GM21423 (cell line): ENCODE measurements around the gene KIAA0753.
A peak's percentile ranks its signal among the peaks of the same experiment; 100 is the strongest.

Source experiments
- ATAC-seq: cut with Tn5 transposase; IDR thresholded peaks from one replicate; pipeline ENCODE4 v1.9.1; 2021; ENCODE audit warnings: mild to moderate bottlenecking, moderate library complexity; ENCODE audit not compliant: unreplicated experiment

Gene KIAA0753

GRCh38 chr17:6643451-6644125 lies 3.1 kb upstream of the KIAA0753 start:
- no peak for ATAC-seq

GRCh38 chr17:6642592-6642991 lies 2.1 kb upstream of the KIAA0753 start:
- ATAC-seq, result no peak

- ATAC-seq, result no peak
Measured at GRCh38 chr17:6641247-6641863, 844 bp upstream of the KIAA0753 start.

- ATAC-seq, result peak; percentile 12
Measured at GRCh38 chr17:6639586-6640535, 650 bp downstream of the KIAA0753 start.

- no peak for ATAC-seq
Measured at GRCh38 chr17:6639014-6639585, 1.4 kb downstream of the KIAA0753 start.

- no peak for ATAC-seq
Measured at GRCh38 chr17:6638046-6638908, 2.2 kb downstream of the KIAA0753 start.

- ATAC-seq, result no peak
Measured at GRCh38 chr17:6637458-6637840, 3.1 kb downstream of the KIAA0753 start.

GRCh38 chr17:6636616-6637457 lies 3.7 kb downstream of the KIAA0753 start:
- no peak for ATAC-seq

- ATAC-seq, result no peak
Measured at GRCh38 chr17:6636105-6636504, 4.4 kb downstream of the KIAA0753 start.

GRCh38 chr17:6633263-6633662 lies 7.2 kb downstream of the KIAA0753 start:
- ATAC-seq, result no peak

- no peak for ATAC-seq
Measured at GRCh38 chr17:6632530-6632929, 8.0 kb downstream of the KIAA0753 start.

GRCh38 chr17:6630390-6630789 lies 10.1 kb downstream of the KIAA0753 start:
- no peak for ATAC-seq

GRCh38 chr17:6627019-6627418 lies 13.5 kb downstream of the KIAA0753 start:
- no peak for ATAC-seq

- ATAC-seq, result no peak
Measured at GRCh38 chr17:6626616-6627015, 13.9 kb downstream of the KIAA0753 start.

GRCh38 chr17:6623941-6624340 lies 16.6 kb downstream of the KIAA0753 start:
- ATAC-seq, result no peak

GRCh38 chr17:6611231-6611630 lies 29.3 kb downstream of the KIAA0753 start:
- ATAC-seq, result no peak

- ATAC-seq, result no peak
Measured at GRCh38 chr17:6610011-6610410, 30.5 kb downstream of the KIAA0753 start.

GRCh38 chr17:6608321-6608720 lies 32.2 kb downstream of the KIAA0753 start:
- ATAC-seq, result no peak

- ATAC-seq, result no peak
Measured at GRCh38 chr17:6605142-6605541, 35.4 kb downstream of the KIAA0753 start.
